Brain pericyte (primary cell): ENCODE data around the gene TNFSF15.

Experiments
- DNase-seq: peaks from one replicate; pipeline ENCODE4 v3.0.0-alpha.2; 2012; ENCODE audit warnings: low read depth, low spot score

The TNFSF15 gene

DNA sequence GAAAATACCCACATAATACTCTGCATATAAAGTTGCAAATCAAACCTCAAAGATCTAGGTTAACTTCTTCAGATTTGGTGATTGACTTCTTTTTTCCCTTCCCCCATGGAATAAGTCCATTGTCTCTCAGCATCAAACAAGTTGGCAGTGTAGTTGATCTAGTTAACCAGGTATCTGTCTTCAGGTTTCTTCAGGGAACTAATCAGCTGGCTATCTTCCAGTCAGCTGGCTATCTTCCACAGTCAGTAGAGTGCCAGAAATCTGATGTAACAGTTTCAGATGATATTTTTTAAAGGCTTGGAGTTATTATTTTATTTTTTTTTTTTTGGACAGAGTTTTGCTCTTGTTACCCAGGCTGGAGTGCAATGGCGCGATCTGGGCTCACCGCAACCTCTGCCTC is 16.8 kb downstream of the TNFSF15 start:
- DNase-seq: no peak

- no peak for DNase-seq
Observed at GRCh38 chr9:114787781-114788498, 17.9 kb downstream of the TNFSF15 start.

GRCh38 chr9:114787214-114787613 is 18.6 kb downstream of the TNFSF15 start:
- DNase-seq: no peak

DNA sequence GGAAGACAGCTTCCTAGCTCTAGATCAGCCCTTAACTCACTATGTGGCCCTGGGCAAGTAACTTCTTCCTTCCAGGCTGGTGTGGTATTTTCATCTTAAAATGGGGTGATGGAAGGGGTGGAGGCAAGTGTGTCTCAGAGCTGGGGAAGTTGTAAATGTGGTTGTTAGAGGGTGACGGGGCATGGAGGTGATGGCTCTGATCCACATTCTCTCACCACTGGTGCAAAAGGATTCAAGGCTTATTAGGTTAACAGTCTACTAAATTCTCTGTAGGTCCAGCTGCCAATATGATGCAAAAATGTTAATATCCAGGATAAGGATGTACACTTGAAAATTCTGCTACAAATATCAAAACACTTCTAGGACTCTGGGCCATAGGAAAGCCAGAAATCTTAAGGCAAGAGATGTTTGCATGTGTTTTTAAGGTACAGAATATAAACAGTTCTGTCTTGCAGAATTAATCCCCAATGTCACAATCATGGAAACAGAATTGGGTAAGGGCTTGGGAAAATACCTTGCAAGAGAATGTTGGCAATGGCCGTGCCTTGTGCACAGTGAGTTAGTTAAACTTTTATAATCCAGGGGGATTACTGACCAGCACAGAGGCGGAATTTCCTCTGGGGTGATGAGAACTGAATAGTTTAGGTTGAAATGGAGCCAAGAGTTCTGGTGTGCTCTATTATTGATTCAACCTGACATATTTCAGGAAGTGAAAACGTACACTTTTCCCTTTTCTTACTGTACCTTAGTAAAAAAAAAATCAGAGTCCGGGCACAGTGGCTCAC is 19.8 kb downstream of the TNFSF15 start:
- DNase-seq: no peak

DNA sequence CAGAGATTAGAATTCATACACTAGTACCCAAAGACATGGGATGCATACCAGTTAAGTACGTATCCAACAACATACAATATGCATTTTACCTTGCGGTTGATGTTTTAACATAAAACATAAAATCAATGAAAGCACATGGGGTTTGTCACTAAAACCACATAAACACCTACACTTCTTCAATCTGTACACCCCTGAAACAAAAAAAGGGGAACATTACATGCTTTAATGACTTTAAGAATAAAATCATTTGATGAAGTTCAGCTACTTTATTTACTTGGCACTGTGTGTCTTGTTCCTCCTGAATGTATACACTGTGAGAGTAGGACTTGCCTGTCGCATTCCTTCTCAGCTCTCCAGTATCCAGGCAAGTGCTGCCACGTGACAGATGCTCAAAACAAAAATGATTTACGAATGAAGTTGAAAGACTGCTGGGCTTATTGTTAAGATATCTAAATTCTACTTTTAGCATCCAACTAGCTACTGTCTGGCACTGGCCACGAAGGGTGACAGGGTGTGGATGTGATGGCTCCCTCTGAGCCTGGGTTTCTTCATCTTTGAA is 21.0 kb downstream of the TNFSF15 start:
- no peak for DNase-seq

DNA sequence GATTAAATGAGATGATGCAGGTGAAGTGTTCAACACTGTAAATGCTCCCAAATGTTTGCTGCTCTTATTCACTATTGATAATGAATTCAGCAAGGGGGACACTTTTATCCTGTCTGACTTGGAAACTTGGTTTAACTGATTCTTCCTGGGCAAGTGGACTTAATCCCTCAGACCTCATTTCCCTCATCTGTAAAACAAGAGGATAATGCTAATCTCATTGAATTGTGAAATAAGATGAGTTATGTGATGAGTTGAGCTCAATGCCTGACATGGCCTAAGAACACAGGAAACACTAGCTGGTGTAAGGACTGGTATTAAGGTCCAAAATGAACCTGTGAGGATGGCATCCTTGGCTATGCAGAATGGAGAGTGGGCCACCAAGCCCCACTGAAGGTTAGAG is 23.3 kb downstream of the TNFSF15 start:
- no peak for DNase-seq

GRCh38 chr9:114779352-114779845 is 26.4 kb downstream of the TNFSF15 start:
- no peak for DNase-seq

DNA sequence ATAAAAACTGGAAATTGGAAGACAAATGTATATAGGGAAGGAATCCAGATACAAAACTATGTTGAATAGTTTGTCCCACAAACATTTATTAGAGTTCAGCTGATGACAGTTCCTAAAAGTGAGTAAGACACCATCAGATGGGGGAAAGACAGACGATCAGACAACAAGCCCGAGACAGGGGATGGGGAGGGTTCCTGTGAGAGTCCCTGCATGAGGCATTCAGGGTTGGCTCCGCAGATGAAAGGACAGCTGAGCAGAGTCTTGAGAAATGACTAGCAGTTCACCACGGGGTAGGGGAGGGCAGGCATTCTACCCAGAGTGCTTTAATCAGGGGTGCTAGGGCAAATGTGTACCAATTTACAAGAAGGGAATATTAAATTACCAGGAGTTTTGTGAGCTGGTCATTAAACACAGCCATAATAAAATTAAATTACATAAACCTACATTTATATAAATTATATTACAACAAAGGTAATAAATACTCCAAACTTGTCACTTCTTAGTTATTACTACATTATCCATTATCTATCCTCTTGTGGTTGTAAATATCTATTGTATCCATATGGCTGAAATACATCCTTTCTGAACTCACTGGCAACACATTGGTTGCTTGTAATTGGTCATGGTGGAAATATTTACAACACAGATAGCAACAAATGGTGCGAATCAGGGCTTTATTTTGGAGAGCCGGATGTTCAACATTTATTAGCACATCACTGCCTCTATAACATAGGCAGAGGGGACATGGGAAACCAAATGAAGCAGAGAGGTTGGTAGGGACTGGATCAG is 27.8 kb downstream of the TNFSF15 start:
- DNase-seq: no peak

GRCh38 chr9:114776683-114777399 is 29.0 kb downstream of the TNFSF15 start:
- no peak for DNase-seq

DNA sequence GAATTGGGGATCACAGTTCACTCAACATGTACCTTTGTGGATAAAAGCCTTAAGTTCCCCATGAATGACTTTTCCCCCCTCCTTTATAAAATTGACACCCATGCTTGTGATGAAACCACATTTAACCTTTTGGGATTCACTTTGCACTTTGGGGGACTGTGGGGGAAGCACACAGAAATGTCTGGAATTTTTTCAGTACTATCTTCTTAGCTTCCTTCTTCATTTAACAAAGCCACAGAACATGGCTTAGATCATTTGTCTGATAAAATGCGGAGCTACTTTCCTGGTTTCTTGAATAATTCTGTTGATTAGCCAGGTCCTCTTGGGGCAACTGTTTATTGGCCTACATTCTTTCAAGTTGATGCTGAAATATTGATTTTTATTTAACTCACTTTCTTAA is 29.9 kb downstream of the TNFSF15 start:
- no peak for DNase-seq

GRCh38 chr9:114775121-114775520 is 30.7 kb downstream of the TNFSF15 start:
- no peak for DNase-seq

GRCh38 chr9:114774524-114774923 is 31.3 kb downstream of the TNFSF15 start:
- no peak for DNase-seq

GRCh38 chr9:114771889-114772288 is 34.0 kb downstream of the TNFSF15 start:
- no peak for DNase-seq

- DNase-seq: no peak
Observed at GRCh38 chr9:114770991-114771390, 34.8 kb downstream of the TNFSF15 start.

DNA sequence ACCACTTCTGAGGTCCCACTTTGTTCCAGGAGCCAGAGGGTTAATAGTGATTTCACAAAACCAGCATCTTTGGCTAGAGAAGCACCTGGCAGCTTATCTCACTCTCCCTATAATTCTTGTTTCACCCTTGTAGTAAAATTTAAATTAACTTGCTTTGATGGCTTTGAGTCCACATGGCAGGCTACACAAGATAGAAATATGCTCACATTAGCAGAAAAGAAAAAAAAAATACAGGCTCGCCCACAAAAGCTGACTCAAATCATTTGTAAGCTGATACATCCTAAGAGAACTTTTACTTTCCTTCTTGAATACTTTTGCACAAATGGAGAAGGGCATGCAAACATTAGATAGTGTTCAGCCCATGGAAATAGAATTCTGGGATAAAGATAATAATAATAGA is 36.2 kb downstream of the TNFSF15 start:
- DNase-seq: no peak

DNA sequence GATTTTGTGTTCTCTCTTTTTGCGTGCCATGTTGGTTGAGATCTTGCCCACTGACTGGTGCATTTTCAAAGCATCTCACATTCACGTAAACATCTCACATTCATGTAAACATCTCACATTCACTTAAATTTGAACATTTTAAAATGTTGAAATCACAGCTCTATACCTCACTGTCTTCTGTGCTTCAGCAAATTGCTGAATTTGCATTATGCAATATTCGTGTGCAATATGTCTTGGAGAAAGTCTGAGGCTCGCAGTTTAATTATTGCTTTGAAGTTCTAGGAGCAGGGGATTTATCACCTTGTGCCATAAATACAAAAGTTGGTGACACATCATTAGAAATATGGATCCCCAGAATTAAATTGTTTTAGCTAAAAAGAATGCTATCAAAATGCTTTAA is 42.6 kb downstream of the TNFSF15 start:
- no peak for DNase-seq

DNA sequence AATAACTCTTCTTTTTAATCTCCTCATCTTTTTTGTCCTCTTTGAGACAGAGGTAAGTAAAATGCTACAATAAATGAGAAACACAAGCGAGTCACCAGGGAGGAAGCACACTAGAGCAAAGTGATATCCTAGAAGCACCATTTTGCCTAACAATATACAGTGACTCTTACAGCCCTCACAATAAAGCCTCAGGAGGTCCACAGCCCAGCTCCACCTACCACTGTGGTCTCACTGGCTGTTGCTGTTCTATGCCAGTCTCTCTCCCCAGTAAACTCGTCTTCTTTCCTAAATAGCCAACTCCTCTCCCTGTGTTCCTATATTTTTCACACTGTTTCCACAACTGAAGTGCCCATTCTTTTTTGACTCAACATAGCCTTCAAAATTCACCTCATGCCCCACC is 44.3 kb downstream of the TNFSF15 start:
- no peak for DNase-seq

- DNase-seq: no peak
Observed at GRCh38 chr9:114759512-114760341, 46.1 kb downstream of the TNFSF15 start.

- DNase-seq: no peak
Observed at GRCh38 chr9:114757984-114758383, 47.9 kb downstream of the TNFSF15 start.

- DNase-seq: no peak
Observed at GRCh38 chr9:114757395-114757794, 48.4 kb downstream of the TNFSF15 start.
